ENCODE data around the gene RTN1.

DNA sequence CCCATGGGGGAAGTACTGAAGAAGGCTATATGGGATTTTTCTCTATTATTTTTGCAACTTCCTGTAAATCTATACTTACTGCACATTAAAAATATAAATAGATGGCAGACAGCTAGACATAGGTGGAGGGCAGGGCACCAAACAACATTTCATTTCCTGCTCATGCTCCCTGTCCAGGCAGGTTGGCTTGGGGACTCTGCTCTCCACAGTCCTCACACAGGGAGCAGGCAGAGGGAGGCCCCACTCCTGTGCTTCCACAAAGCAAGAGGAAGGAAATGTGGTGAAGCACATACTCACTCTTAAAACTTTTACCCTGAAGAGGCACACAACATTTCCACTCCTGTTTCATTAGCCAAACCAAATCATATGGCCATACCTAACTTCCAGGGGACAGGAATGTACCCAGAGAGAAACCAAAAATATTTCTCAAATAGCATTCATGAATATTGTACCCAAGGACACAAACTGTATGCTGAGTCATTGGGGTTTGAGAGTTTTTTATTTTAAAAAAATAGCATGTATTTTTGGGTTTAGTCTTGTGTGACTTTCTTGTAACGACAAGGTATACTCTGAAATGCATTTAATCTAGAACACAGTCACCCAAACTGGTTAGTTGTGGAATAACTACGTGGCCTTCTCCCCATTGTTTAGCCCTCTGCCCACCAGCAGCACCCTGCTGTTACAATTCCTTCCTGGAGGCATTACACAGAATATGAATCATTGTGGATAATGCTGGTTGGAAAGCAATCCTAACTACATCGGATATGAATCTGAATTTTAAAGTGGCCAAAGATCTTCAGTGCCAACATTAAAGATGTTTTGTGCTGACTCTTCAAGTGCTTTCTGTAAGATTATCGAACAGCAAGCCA, 40.9 kb downstream of the RTN1 start:
- TF ChIP-seq, protein P1, sequence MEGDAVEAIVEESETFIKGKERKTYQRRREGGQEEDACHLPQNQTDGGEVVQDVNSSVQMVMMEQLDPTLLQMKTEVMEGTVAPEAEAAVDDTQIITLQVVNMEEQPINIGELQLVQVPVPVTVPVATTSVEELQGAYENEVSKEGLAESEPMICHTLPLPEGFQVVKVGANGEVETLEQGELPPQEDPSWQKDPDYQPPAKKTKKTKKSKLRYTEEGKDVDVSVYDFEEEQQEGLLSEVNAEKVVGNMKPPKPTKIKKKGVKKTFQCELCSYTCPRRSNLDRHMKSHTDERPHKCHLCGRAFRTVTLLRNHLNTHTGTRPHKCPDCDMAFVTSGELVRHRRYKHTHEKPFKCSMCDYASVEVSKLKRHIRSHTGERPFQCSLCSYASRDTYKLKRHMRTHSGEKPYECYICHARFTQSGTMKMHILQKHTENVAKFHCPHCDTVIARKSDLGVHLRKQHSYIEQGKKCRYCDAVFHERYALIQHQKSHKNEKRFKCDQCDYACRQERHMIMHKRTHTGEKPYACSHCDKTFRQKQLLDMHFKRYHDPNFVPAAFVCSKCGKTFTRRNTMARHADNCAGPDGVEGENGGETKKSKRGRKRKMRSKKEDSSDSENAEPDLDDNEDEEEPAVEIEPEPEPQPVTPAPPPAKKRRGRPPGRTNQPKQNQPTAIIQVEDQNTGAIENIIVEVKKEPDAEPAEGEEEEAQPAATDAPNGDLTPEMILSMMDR (IDR thresholded peaks at IDR 0.05): no peak
- TF ChIP-seq ESRRA (CRISPR knock-in tag; IDR thresholded peaks at IDR 0.05; ENCODE audit: borderline replicate concordance) (no peak), MYBL2 (CRISPR knock-in tag; IDR thresholded peaks at IDR 0.05) (no peak), ZBTB21 (CRISPR knock-in tag; IDR thresholded peaks at IDR 0.05; ENCODE audit: borderline replicate concordance) (no peak), NR3C1 (CRISPR knock-in tag; conservative IDR thresholded peaks at IDR 0.05; ENCODE audit: low read depth) (no peak), IRF2 (CRISPR knock-in tag; IDR thresholded peaks at IDR 0.05; ENCODE audit: borderline replicate concordance, low read depth) (no peak), OVOL2 (CRISPR knock-in tag; IDR thresholded peaks at IDR 0.05; ENCODE audit: borderline replicate concordance) (no peak)
- TF ChIP-seq, protein P2, sequence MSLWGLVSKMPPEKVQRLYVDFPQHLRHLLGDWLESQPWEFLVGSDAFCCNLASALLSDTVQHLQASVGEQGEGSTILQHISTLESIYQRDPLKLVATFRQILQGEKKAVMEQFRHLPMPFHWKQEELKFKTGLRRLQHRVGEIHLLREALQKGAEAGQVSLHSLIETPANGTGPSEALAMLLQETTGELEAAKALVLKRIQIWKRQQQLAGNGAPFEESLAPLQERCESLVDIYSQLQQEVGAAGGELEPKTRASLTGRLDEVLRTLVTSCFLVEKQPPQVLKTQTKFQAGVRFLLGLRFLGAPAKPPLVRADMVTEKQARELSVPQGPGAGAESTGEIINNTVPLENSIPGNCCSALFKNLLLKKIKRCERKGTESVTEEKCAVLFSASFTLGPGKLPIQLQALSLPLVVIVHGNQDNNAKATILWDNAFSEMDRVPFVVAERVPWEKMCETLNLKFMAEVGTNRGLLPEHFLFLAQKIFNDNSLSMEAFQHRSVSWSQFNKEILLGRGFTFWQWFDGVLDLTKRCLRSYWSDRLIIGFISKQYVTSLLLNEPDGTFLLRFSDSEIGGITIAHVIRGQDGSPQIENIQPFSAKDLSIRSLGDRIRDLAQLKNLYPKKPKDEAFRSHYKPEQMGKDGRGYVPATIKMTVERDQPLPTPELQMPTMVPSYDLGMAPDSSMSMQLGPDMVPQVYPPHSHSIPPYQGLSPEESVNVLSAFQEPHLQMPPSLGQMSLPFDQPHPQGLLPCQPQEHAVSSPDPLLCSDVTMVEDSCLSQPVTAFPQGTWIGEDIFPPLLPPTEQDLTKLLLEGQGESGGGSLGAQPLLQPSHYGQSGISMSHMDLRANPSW (CRISPR knock-in tag; conservative IDR thresholded peaks at IDR 0.05; ENCODE audit: low read depth): no peak
- TF ChIP-seq, protein P3, sequence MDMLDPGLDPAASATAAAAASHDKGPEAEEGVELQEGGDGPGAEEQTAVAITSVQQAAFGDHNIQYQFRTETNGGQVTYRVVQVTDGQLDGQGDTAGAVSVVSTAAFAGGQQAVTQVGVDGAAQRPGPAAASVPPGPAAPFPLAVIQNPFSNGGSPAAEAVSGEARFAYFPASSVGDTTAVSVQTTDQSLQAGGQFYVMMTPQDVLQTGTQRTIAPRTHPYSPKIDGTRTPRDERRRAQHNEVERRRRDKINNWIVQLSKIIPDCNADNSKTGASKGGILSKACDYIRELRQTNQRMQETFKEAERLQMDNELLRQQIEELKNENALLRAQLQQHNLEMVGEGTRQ (CRISPR knock-in tag; IDR thresholded peaks at IDR 0.05): no peak

Data from WTC11 (cell line).